Activated T-helper 17 cell treated with anti-CD3 and anti-CD28 coated beads, Interleukin-2, amount 50 U/mL, for 72 hours (primary cell): ENCODE results near the gene ZFP91. TPM values are rescaled to one million over a fixed set of nuclear protein-coding genes. Genes with fewer than 3 reads are reported as not detected.
A peak's percentile ranks its signal among the peaks of the same experiment; 100 is the strongest.

Experiments used
- ATAC-seq: fragments of 150-1000 bp; cut with Tn5 transposase; replicated peaks from 2 replicates; pipeline ENCODE4 v1.10.0; 2021; ENCODE audit warnings: mild to moderate bottlenecking, moderate library complexity
- H3K27ac Mint-ChIP-seq: one replicate; pipeline ENCODE4 v1.8.0; 2022; ENCODE audit warnings: mixed read lengths
- H3K27me3 Mint-ChIP-seq: one replicate; pipeline ENCODE4 v1.8.0; 2022; ENCODE audit warnings: mixed read lengths
- H3K36me3 Mint-ChIP-seq: one replicate; pipeline ENCODE4 v1.8.0; 2022; ENCODE audit warnings: low read depth, mild to moderate bottlenecking, mixed read lengths
- H3K4me1 Mint-ChIP-seq: one replicate; pipeline ENCODE4 v1.8.0; 2022; ENCODE audit warnings: mixed read lengths
- H3K4me3 Mint-ChIP-seq: one replicate; pipeline ENCODE4 v1.8.0; 2022; ENCODE audit warnings: mild to moderate bottlenecking, mixed read lengths
- H3K9me3 Mint-ChIP-seq: one replicate; pipeline ENCODE4 v1.8.0; 2022; ENCODE audit warnings: mixed read lengths
- total RNA-seq, 2 donors: library from RNA; stranded (reverse); gene quantifications; one replicate each; pipeline ENCODE4 v1.2.3, GENCODE V29; 2022

Gene ZFP91
- total RNA-seq, 2 donors from 2014 or later: 45.7 to 47.4 TPM

- ATAC-seq: no peak
- Mint-ChIP-seq H3K36me3 (peaks cover 86% of the 10 kb centered on the region), H3K4me3 (peak overlapping the region; percentile 21), H3K27me3 (no peaks in the 10 kb centered on the region), H3K9me3 (no peaks in the 10 kb centered on the region), H3K4me1 (peaks cover 48% of the 10 kb centered on the region), H3K27ac (peak overlapping the region; percentile 38)
These were observed 28.3 kb downstream of the ZFP91 start for GRCh38 chr11:58606930-58607714.

GRCh38 chr11:58608331-58608730, 29.5 kb downstream of the ZFP91 start:
- H3K4me1 Mint-ChIP-seq: peaks cover 38% of the 10 kb centered on the region
- no peaks in the 10 kb centered on the region for H3K9me3 Mint-ChIP-seq
- H3K4me3 Mint-ChIP-seq: no peak overlapping the region
- peak; percentile 35 for ATAC-seq
- no peaks in the 10 kb centered on the region for H3K27me3 Mint-ChIP-seq
- no peak overlapping the region for H3K27ac Mint-ChIP-seq
- H3K36me3 Mint-ChIP-seq: peaks cover 86% of the 10 kb centered on the region

- no peak for ATAC-seq
- H3K9me3 Mint-ChIP-seq: no peaks in the 10 kb centered on the region
- peaks cover 86% of the 10 kb centered on the region for H3K36me3 Mint-ChIP-seq
- no peak overlapping the region for H3K4me3 Mint-ChIP-seq
- H3K27me3 Mint-ChIP-seq: no peaks in the 10 kb centered on the region
- peaks cover 31% of the 10 kb centered on the region for H3K4me1 Mint-ChIP-seq
- H3K27ac Mint-ChIP-seq: no peak overlapping the region
These were observed 30.9 kb downstream of the ZFP91 start for GRCh38 chr11:58609723-58610122.

- H3K27ac Mint-ChIP-seq: no peak overlapping the region
- H3K9me3 Mint-ChIP-seq: no peaks in the 10 kb centered on the region
- peak; percentile 81 for ATAC-seq
- no peaks in the 10 kb centered on the region for H3K27me3 Mint-ChIP-seq
- peaks cover 97% of the 10 kb centered on the region for H3K36me3 Mint-ChIP-seq
- H3K4me1 Mint-ChIP-seq: peaks cover 18% of the 10 kb centered on the region
- no peak overlapping the region for H3K4me3 Mint-ChIP-seq
These were observed 34.4 kb downstream of the ZFP91 start for GRCh38 chr11:58613228-58613627.

- H3K36me3 Mint-ChIP-seq: peaks cover 100% of the 10 kb centered on the region
- H3K27ac Mint-ChIP-seq: peak overlapping the region; percentile 75
- no peak overlapping the region for H3K4me3 Mint-ChIP-seq
- no peaks in the 10 kb centered on the region for H3K9me3 Mint-ChIP-seq
- H3K4me1 Mint-ChIP-seq: peaks cover 22% of the 10 kb centered on the region
- no peak for ATAC-seq
- H3K27me3 Mint-ChIP-seq: no peaks in the 10 kb centered on the region
These were observed 36.7 kb downstream of the ZFP91 start for GRCh38 chr11:58615559-58615958.

- no peak for ATAC-seq
- peaks cover 18% of the 10 kb centered on the region for H3K4me1 Mint-ChIP-seq
- no peak overlapping the region for H3K4me3 Mint-ChIP-seq
- H3K27ac Mint-ChIP-seq: peak overlapping the region; percentile 48
- no peaks in the 10 kb centered on the region for H3K9me3 Mint-ChIP-seq
- peaks cover 100% of the 10 kb centered on the region for H3K36me3 Mint-ChIP-seq
- H3K27me3 Mint-ChIP-seq: no peaks in the 10 kb centered on the region
These were observed 37.7 kb downstream of the ZFP91 start for GRCh38 chr11:58616594-58616993.

GRCh38 chr11:58617976-58618557, 39.2 kb downstream of the ZFP91 start:
- Mint-ChIP-seq H3K4me1 (peaks cover 17% of the 10 kb centered on the region), H3K4me3 (no peak overlapping the region), H3K27me3 (no peaks in the 10 kb centered on the region), H3K27ac (peak overlapping the region; percentile 85), H3K36me3 (peaks cover 100% of the 10 kb centered on the region), H3K9me3 (no peaks in the 10 kb centered on the region)
- ATAC-seq: peak; percentile 43

GRCh38 chr11:58621586-58622262, 42.9 kb downstream of the ZFP91 start:
- ATAC-seq: peak; percentile 43
- no peaks in the 10 kb centered on the region for H3K9me3 Mint-ChIP-seq
- peak overlapping the region; percentile 23 for H3K27ac Mint-ChIP-seq
- H3K4me1 Mint-ChIP-seq: peaks cover 8% of the 10 kb centered on the region
- H3K4me3 Mint-ChIP-seq: no peak overlapping the region
- no peaks in the 10 kb centered on the region for H3K27me3 Mint-ChIP-seq
- peaks cover 100% of the 10 kb centered on the region for H3K36me3 Mint-ChIP-seq

GRCh38 chr11:58622344-58622743, 43.5 kb downstream of the ZFP91 start, which contains the start of gene CNTF:
Gene CNTF, plus strand, starts transcription at chr11:58622665. Its CDS starts 88 bp downstream, at chr11:58622753.
- peak within 1 kb of the TSS; percentile 23 for H3K27ac Mint-ChIP-seq
- H3K9me3 Mint-ChIP-seq: no peaks in the 10 kb centered on the region
- H3K4me1 Mint-ChIP-seq: peaks cover 8% of the 10 kb centered on the region
- no peaks in the 10 kb centered on the region for H3K27me3 Mint-ChIP-seq
- H3K36me3 Mint-ChIP-seq: peaks cover 100% of the 10 kb centered on the region
- no peak for ATAC-seq
- no peak within 1 kb of the TSS for H3K4me3 Mint-ChIP-seq

GRCh38 chr11:58625086-58625485, 46.2 kb downstream of the ZFP91 start:
- Mint-ChIP-seq H3K27me3 (no peaks in the 10 kb centered on the region), H3K9me3 (no peaks in the 10 kb centered on the region)

GRCh38 chr11:58625826-58626460, 47.1 kb downstream of the ZFP91 start:
- Mint-ChIP-seq H3K9me3 (no peaks in the 10 kb centered on the region), H3K27me3 (no peaks in the 10 kb centered on the region), H3K4me1 (peaks cover 8% of the 10 kb centered on the region), H3K36me3 (peaks cover 74% of the 10 kb centered on the region), H3K27ac (no peak overlapping the region), H3K4me3 (no peak overlapping the region)
- peak; percentile 57 for ATAC-seq

More at GRCh38 chr11:58625086-58625485, 46.2 kb downstream of the ZFP91 start:
- Mint-ChIP-seq H3K4me3 (no peak overlapping the region), H3K4me1 (peaks cover 8% of the 10 kb centered on the region), H3K36me3 (peaks cover 83% of the 10 kb centered on the region), H3K27ac (no peak overlapping the region)
- no peak for ATAC-seq

- peak overlapping the region; percentile 67 for H3K27ac Mint-ChIP-seq
- H3K9me3 Mint-ChIP-seq: no peaks in the 10 kb centered on the region
- H3K4me3 Mint-ChIP-seq: no peak overlapping the region
- peaks cover 64% of the 10 kb centered on the region for H3K36me3 Mint-ChIP-seq
- H3K27me3 Mint-ChIP-seq: no peaks in the 10 kb centered on the region
- no peak for ATAC-seq
- peaks cover 16% of the 10 kb centered on the region for H3K4me1 Mint-ChIP-seq
These were observed 48.1 kb downstream of the ZFP91 start for GRCh38 chr11:58626934-58627483.

- no peaks in the 10 kb centered on the region for H3K9me3 Mint-ChIP-seq
- H3K36me3 Mint-ChIP-seq: peaks cover 49% of the 10 kb centered on the region
- no peak overlapping the region for H3K4me3 Mint-ChIP-seq
- H3K27ac Mint-ChIP-seq: no peak overlapping the region
- H3K27me3 Mint-ChIP-seq: no peaks in the 10 kb centered on the region
- ATAC-seq: no peak
- H3K4me1 Mint-ChIP-seq: peaks cover 17% of the 10 kb centered on the region
These were observed 49.6 kb downstream of the ZFP91 start for GRCh38 chr11:58628446-58628845.

GRCh38 chr11:58629857-58630256, 51.0 kb downstream of the ZFP91 start:
- no peaks in the 10 kb centered on the region for H3K9me3 Mint-ChIP-seq
- H3K4me1 Mint-ChIP-seq: peaks cover 17% of the 10 kb centered on the region
- ATAC-seq: peak; percentile 62

More at GRCh38 chr11:58629857-58630256, 51.0 kb downstream of the ZFP91 start:
- Mint-ChIP-seq H3K27me3 (no peaks in the 10 kb centered on the region), H3K27ac (peak overlapping the region; percentile 25), H3K36me3 (peaks cover 35% of the 10 kb centered on the region), H3K4me3 (no peak overlapping the region)
